Endothelial cell (in vitro differentiated cells): ENCODE measurements around the gene LEF1. TPM values are rescaled to one million over a fixed set of nuclear protein-coding genes. Genes with fewer than 3 reads are reported as not detected.

Experiments
- DNase-seq: peaks from one replicate; pipeline ENCODE4 v3.0.0; 2021; ENCODE audit warnings: low spot score
- H3K27ac Mint-ChIP-seq: one replicate; pipeline ENCODE4 v1.8.0; 2021; ENCODE audit warnings: mixed read lengths, inconsistent platforms; ENCODE audit not compliant: unreplicated experiment
- H3K27me3 Mint-ChIP-seq: one replicate; pipeline ENCODE4 v1.8.0; 2021; ENCODE audit warnings: mild to moderate bottlenecking, moderate library complexity, mixed read lengths, inconsistent platforms; ENCODE audit not compliant: unreplicated experiment
- H3K36me3 Mint-ChIP-seq: one replicate; pipeline ENCODE4 v1.8.0; 2021; ENCODE audit warnings: mild to moderate bottlenecking, low read depth, mixed read lengths, inconsistent platforms; ENCODE audit not compliant: unreplicated experiment
- H3K4me1 Mint-ChIP-seq: one replicate; pipeline ENCODE4 v1.8.0; 2021; ENCODE audit warnings: mild to moderate bottlenecking, mixed read lengths, inconsistent platforms; ENCODE audit not compliant: unreplicated experiment
- H3K4me3 Mint-ChIP-seq: one replicate; pipeline ENCODE4 v1.8.0; 2021; ENCODE audit warnings: mild to moderate bottlenecking, mixed read lengths, inconsistent platforms; ENCODE audit not compliant: unreplicated experiment
- H3K9me3 Mint-ChIP-seq: one replicate; pipeline ENCODE4 v1.8.0; 2021; ENCODE audit warnings: mixed read lengths, inconsistent platforms; ENCODE audit not compliant: unreplicated experiment
- total RNA-seq: library from RNA; stranded (reverse); fragmentation: NEBNext Ultra II Directional; extraction: Animal tissue kit (Norgen Biotek cat#: 25700); gene quantifications from one replicate; pipeline ENCODE4 v1.2.1, GENCODE V29; 2021; ENCODE audit not compliant: unreplicated experiment
- TF ChIP-seq, protein P1 (sequence below): fragments of 200-600 bp; sonication (generic); IDR thresholded peaks from one replicate; pipeline ENCODE4 v1.5.0; 2021; ENCODE audit warnings: antibody characterized with exemption; ENCODE audit not compliant: unreplicated experiment

The LEF1 gene
- total RNA-seq, 1 donor from 2014 or later, result 15.9 TPM

DNA sequence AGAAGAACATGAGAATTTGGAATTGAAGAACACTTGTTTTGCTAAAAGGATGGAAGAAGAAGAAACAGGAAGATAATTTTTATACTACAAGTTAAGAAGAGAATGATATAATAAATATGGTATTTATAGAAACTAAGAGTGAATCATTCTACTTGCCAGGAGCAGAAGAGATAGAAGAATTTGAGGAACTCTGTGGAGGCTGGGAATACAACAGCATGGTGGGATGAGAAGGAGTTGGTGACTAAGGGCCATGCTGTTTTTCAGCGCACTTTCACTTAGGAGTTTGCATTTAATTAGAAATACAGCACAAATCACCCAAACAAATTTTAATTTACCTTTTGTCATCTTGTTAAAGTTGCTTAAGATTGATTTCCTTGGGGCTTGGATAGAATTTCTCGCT, 158.6 kb downstream of the LEF1 start:
- Mint-ChIP-seq H3K4me1 (peaks cover 3% of the 10 kb centered on the region), H3K27me3 (peaks cover 5% of the 10 kb centered on the region), H3K4me3 (no peak overlapping the region), H3K36me3 (peaks cover 19% of the 10 kb centered on the region), H3K9me3 (no peaks in the 10 kb centered on the region), H3K27ac (no peak overlapping the region)
- no peak for DNase-seq
- TF ChIP-seq, protein P1, sequence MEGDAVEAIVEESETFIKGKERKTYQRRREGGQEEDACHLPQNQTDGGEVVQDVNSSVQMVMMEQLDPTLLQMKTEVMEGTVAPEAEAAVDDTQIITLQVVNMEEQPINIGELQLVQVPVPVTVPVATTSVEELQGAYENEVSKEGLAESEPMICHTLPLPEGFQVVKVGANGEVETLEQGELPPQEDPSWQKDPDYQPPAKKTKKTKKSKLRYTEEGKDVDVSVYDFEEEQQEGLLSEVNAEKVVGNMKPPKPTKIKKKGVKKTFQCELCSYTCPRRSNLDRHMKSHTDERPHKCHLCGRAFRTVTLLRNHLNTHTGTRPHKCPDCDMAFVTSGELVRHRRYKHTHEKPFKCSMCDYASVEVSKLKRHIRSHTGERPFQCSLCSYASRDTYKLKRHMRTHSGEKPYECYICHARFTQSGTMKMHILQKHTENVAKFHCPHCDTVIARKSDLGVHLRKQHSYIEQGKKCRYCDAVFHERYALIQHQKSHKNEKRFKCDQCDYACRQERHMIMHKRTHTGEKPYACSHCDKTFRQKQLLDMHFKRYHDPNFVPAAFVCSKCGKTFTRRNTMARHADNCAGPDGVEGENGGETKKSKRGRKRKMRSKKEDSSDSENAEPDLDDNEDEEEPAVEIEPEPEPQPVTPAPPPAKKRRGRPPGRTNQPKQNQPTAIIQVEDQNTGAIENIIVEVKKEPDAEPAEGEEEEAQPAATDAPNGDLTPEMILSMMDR, result no peak

DNA sequence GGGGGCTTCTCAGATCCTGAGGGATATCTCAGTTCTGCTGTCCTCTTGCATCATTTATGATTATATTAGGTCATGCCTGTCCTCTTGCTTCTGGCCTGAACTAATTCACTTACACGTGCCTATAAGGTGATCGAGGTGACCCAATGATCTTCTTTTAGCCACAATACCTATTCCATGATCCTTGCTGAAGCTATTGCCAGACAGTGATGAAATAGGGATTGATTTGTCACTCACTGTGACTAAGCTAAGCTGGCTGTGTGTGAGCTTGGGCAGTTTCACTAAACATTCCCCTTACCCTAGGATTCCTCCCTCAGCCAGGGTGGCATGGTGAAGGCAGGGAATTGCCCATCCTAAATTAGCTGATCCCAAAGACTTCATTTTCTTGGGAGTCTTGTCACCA, 160.0 kb downstream of the LEF1 start:
- Mint-ChIP-seq H3K9me3 (no peaks in the 10 kb centered on the region), H3K27ac (no peak overlapping the region), H3K36me3 (peaks cover 19% of the 10 kb centered on the region), H3K4me1 (peaks cover 7% of the 10 kb centered on the region), H3K27me3 (peaks cover 5% of the 10 kb centered on the region), H3K4me3 (no peak overlapping the region)
- TF ChIP-seq, protein P1, result no peak
- DNase-seq, result no peak

DNA sequence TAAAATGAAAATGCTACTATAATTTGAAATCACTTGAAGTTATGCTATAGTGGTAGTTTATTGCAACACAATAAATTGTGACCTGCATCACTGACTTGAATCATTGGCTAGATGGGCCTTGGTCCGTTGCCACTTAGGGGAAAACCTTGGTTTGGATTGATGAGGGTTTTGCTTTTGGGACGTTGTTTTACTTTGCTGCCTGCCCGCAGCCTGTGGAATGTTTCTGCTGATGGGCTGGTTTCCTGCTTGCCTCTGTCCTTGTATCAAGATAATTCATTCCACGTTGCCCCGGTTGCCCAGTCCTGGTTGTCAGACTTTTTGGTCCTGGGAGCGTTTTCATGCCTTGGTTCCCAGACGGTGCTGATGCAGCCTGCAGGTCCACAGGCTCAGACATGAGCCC, 160.7 kb downstream of the LEF1 start:
- peaks cover 19% of the 10 kb centered on the region for H3K36me3 Mint-ChIP-seq

DNA sequence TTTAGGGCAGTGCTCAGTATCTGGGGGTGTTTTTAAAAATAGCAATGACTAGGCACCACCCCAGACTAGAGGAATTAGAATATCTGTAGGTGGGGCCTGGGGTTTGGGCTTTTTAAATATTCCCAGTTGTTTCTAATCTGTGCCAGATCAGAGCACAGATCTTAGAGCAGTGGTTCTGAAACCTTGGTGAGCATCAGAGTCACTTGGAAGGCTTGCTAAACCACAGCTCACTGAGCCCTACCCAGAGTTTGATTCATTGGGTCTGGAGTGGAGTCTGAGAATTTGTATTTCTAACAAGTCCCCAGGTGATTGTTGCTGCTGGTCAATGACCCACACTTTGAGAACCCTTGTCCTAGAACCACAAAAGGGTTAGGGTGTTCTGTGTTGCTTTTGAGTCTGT, 162.4 kb downstream of the LEF1 start:
- no peak for DNase-seq

More for the DNA sequence above, 160.7 kb downstream of the LEF1 start:
- Mint-ChIP-seq H3K27ac (no peak overlapping the region), H3K4me3 (no peak overlapping the region), H3K9me3 (no peaks in the 10 kb centered on the region), H3K27me3 (peaks cover 5% of the 10 kb centered on the region), H3K4me1 (peaks cover 7% of the 10 kb centered on the region)
- TF ChIP-seq, protein P1, result no peak
- DNase-seq, result no peak

DNA sequence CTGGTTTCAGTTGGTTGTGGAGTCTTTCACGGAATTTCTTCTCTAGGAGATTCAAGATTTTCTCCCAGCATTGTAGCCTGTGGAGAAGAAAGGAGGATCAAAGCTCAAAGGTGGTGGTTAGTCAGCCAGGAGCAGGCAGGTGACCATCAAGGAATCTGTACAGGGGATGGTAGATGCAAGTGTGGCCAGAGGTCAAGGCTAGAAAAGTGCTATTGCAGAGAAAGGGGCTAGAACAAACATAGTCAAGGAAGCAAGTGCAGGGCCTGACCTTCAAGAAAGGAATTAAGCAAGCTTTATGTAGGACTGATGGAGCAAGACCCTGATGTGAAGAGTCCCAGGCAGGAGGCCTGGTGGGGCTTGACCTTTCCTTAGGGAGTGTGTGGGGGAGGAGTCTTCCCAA, 162.9 kb downstream of the LEF1 start:
- peaks cover 14% of the 10 kb centered on the region for H3K36me3 Mint-ChIP-seq
- H3K9me3 Mint-ChIP-seq, result no peaks in the 10 kb centered on the region
- TF ChIP-seq, protein P1, result no peak
- H3K4me1 Mint-ChIP-seq, result peaks cover 4% of the 10 kb centered on the region
- H3K27ac Mint-ChIP-seq, result no peak overlapping the region
- H3K27me3 Mint-ChIP-seq, result peaks cover 5% of the 10 kb centered on the region
- no peak overlapping the region for H3K4me3 Mint-ChIP-seq
- DNase-seq, result no peak

More for the DNA sequence above, 162.4 kb downstream of the LEF1 start:
- TF ChIP-seq, protein P1, result no peak
- H3K36me3 Mint-ChIP-seq, result peaks cover 18% of the 10 kb centered on the region
- H3K9me3 Mint-ChIP-seq, result no peaks in the 10 kb centered on the region
- peaks cover 5% of the 10 kb centered on the region for H3K27me3 Mint-ChIP-seq
- no peak overlapping the region for H3K4me3 Mint-ChIP-seq
- no peak overlapping the region for H3K27ac Mint-ChIP-seq
- peaks cover 4% of the 10 kb centered on the region for H3K4me1 Mint-ChIP-seq
